DMS114 treated with DMSO at 0.1 percent for 48 hours (cell line): ENCODE results near the gene HSPB7.
"Not testable (repeated sequence)": the region's sequence is repeated elsewhere in the genome, so short reads cannot be mapped to it uniquely, and the experiment has no call there.

Source experiments
- DNase-seq: peaks from one replicate; lab custom pipeline; 2025; ENCODE audit not compliant: unreplicated experiment; lab: John Stamatoyannopoulos, UW

HSPB7 gene

DNA sequence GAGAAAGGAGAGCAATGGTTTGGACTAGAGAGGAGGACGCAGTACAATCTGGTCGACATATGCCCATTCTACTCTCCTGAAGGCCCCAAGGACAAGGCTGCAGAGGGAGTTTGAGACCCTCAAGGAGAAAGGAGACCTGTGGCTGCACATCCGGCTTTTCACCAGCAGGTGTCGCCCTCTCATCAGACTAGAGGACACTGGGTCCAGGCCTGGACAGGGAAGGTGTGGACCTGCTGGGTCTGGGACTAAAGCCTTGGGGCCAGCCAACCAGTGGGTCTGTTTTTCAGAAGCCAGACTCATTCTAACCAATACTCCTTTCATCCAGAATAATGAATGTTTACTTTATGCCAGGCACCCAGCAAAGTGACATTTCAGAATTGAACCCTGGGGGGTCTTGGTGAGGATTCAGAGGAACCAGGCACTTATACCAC, 8.8 kb downstream of the HSPB7 start:
- peak; percentile 75 for DNase-seq

DNA sequence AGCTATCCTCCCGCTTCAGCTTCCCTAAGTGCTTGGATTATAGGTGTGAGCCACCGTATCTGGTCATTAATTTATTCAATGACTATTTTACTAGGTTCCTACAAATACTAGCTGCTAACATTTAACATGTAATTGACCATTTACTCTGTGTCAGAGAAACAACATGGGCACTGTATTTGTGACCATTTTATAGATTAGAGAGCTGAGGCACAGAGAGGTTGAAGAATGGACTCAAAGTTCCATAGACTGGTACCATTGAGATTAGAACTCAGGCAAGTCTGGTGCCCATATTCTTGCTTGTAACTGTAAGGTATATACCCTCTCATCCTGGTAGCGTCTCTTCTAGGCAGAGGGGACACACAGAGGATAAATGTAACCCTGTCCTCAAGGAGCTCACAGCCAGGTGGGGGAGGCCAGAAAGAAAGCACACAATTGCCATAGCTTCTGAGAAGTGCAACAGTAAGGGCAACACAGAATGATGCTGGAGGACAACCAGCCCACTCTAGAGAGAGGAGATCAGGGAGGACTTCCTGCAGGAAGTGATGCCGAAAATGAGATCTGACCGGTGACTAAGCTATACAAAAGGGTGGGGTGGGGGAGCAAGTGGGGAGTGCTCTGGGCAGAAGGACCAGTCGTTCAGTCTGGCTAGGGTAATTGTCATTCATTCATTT, 10.0 kb downstream of the HSPB7 start:
- no peak for DNase-seq

DNA sequence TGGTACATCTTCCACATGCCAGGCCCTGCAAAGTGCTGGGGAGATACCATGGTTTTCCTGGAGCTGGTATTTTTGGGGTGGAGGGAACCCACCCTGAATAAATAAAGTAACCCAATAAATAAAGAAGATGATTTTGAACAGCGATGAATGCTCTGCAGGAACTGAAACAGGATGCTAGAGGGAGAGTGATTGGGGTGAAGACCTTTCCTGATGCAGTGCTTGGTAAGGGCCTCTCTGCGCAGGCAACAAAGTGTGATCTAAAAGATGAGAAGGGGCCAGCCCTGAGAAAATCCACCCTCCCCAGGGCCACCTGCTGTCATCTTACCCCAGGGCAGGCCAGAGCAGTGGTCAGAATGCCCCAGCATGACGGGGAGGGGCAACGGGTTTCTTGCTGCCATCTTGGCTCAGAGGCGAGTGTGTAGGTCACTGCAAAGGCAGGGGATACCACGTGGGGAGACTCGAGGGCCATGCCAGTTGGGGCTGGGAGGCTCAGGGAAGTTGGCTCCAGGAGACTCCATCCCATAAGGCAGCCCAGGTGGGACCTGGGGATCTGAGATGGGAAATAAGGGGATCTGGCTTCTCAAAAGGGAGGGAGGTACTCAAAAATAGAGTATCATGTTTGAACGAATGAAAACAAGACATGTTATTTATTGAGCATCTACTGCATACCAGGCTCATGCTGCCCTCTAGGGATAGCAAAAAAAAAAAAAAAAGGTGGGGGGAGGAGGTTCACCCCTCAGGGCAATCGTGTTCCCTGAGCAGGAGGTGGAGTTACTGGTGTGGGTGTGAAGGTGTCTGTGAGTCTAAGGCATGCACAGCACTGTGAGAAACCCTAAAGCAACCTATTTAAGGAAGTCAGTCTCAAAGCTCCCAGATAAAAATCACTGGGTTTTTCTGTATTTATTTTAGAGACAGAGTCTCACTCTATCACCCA, 11.0 kb downstream of the HSPB7 start:
- no peak for DNase-seq

GRCh38 chr1:16006010-16006409, 11.8 kb downstream of the HSPB7 start:
- DNase-seq, result no peak

DNA sequence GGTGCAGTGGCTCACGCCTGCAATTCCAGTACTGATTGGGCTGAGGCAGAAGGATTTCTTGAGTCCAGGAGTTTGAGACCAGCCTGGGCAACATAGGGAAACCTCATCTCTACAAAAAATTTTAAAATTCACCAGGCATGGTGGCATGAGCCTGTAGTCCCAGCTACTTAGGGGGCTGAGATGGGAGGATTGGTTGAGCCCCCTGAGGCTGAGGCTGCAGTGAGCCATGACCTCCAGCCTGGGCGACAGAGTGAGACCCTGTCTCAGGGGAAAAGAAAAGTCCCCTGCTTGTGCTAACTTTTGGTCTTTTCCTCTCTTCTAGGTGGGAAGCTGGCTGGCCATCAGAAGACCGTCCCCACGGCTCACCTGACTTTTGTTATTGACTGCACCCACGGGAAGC, 12.2 kb downstream of the HSPB7 start:
- no peak for DNase-seq

DNA sequence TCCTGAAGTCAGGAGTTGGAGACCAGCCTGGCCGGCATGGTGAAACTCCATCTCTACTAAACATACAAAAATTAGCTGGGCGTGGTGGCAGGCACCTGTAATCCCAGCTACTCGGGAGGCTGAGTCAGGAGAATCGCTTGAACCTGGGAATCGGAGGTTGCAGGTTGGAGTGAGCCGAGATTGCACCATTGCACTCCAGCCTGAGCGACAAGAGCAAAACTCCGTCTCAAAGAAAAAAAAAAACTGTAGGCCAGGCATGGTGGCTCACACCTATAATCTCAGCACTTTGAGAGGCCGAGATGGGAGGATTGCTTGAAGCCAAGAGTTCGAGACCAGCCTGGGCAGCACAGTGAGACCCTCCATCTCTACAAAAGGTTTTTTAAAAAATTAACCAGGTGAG, 16.6 kb downstream of the HSPB7 start:
- DNase-seq, result not testable (repeated sequence)

- no peak for DNase-seq
Observed at GRCh38 chr1:15998929-15999328, 18.9 kb downstream of the HSPB7 start.

DNA sequence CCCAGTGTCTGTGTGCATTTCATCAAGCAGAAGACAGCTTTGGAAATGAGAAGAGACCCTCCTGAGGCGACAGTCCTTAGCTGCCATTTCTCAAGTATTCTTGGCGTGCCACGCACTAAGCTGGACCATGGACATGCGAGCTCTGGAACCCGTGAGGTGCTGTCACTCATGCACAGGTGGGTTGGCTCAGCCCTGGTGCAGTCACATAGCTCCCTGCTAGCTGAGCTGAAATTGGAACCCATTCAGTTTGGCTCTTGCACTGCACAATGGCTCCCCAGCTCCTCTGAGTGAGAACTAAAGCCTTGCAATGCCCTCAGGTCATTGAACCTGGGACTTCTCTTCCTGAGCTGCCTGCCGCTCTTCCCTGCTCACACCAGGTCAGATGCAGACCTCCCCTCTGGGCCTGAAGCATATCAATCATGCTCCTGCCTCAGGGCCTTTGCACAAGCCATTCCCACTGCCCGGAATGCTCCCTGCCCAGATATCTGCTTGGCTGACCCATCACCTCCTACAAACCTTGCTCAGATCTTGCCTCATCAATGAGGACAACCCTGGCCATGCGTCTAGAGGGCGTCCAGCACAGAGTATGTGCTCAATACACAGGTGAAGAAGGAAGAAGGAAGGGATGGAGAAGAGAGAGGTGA, 20.1 kb downstream of the HSPB7 start:
- DNase-seq, result no peak

GRCh38 chr1:15997076-15997585, 20.7 kb downstream of the HSPB7 start:
- no peak for DNase-seq

DNA sequence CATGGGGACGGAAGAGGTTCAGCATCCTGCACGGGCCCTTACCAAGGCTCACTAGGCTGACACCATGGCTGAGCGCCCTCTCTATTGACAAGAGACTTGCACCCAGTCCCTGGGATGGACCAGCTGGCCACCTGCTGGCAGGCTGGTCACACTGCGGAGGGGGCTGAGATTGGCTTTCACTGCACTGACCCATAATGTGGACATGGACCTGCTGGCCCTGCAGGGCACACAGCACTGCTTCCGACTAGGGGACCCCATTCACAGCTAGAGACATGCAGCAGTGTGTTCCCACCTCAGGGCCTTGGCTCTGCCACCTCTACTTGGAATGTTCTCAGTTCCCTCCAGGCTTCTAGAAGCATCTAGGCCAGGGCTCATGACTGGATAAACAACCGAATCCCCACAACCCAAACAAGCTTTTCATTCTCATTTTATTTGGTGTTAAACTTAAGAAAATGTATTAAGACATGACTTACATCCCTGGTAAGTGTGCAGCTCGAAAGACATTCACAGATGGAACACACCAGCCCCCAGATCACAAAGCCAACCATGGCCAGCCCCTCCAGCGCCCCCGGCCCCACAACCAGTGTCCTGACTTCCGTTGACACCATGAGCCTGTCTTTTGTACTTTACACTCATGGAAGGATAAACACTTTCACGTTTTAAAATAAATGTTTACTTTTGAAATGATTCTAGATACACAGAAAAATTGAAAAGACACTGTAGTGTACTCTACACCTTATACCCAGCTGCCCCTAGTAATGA, 23.1 kb downstream of the HSPB7 start:
- no peak for DNase-seq

DNA sequence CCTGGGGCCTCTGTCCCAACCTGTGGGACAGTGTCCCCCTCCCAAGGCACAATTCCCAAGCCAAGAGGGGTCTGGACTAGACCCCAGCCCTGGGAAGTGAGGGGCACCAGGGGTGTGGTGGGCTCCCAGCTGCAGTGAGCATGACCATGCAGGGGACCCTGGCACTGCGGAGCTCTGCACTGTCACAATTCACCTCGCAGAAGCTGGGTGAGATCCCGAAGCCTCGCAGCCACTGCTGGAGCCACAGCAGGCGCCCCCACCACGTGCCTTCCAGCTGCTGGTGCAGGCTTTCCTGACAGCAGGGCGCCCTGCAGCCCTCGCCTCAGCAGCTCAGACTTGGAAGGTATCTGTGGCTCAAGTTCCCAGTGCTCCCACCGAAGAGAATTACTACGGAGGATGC, 23.8 kb downstream of the HSPB7 start:
- DNase-seq, result no peak

GRCh38 chr1:15993666-15994065, 24.2 kb downstream of the HSPB7 start:
- no peak for DNase-seq

DNA sequence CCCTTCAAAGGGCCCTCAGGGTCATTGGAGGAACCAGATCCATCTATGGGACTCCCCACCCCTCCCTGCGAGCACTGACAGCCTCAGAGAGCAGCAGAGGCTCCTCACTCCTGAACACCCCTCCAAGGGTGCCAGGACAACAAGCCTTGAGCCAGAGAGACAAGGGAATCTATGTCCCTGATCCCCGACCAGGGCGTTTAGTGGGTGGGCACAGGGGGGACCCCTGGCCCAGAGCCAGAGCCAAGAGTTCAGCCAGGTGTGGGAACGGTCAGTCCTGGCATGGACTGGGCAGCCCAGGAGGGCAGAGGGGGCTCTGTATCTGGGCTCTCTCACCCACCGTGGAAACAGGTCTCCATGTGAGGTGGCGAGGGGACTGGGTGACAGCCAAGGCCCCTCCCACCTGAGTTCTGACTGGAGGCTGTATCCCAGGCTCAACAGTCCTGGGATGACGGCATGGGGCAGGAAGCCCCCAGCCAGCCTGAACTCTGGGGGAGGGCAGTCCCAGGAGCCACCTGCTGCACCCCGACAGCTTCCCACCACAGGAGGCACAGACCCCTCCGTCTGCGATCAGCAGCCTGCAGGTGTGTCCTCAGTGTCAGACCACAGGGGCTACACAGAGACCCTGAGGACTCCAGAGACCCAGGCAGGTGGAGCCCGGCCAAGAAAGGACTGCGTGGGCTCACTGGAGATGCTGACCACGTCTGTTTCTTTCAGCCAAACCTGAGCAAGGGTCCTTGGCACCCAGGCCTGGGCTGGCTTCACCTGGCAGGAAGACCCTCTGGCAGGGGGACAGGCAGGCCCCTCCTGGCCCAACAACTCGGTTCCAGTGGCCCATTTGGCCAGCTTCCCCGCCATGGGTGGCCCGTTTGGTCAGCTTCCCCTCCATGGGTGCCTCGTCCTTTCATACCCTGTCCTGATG, 25.0 kb downstream of the HSPB7 start:
- no peak for DNase-seq

GRCh38 chr1:15992187-15992553, 25.7 kb downstream of the HSPB7 start:
- DNase-seq, result no peak

DNA sequence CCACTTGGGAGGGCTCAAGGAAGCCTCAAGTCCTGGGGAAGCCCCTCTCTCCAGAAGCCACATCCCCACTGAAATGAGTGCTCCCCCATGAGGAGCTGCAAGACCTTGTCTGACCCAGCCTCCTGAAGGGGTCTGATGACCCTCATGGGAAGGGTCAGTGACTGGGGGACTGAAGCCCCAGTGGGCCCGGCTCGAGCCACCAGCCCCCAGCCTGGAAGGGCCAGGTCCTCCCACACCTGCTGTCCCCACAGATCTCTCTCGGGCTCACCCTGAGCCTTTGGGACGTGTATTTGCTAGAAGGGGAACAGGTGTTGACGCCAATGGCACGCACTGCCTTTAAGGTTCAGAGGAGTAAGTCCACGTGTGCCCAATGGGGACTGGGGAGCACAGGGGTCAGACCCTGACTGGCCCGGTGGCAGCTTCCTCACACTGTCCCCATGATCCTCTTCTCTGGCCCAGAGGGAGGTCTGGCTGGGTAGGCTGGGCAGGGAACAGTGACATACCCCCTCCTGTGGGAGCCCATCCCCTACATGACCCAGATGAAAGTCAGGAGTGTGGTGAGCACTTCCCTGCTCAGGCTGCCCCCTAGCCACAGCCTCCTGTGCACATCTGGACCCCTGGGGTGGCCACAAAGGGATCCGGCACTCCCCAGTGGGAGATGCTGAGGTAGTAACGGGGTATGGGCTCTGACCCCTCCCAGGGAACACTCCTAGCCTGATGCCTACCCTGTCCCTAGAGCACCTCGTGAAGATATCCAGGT, 26.2 kb downstream of the HSPB7 start:
- no peak for DNase-seq

- DNase-seq, result no peak
Observed at GRCh38 chr1:15989776-15990175, 28.1 kb downstream of the HSPB7 start.

GRCh38 chr1:15988856-15989736, 28.7 kb downstream of the HSPB7 start:
- DNase-seq, result no peak

DNA sequence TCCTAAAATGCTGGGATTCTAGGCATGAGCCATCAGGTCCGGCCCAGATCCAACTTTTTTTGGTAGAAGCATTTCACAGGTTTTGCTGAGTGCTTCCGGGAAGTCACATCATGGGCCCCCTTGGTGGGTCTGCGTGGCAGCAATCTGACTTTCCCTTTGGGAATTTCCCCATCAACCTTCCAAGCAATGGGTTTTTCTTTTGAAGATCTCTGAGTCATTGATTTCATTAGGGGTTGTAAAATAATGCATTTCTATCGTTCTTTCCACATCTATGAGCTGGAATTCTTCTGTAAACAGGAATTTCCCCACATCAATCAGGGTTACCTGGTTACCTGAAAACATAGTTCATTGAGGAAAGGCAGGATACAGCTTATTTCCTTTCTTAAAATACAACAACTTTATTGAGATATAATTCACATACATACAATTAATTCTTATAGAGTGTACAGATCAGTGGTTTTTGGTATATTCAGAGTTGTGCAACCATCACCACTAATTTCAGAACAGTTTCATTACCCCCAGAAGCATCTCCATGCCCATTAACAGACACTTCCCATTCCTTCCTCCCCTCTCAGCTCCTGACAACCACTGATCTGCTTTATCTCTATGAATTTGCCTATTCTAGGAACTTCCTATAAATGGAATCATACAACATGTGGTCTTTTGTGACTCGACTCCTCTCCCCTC, 32.1 kb downstream of the HSPB7 start:
- DNase-seq, result no peak
